Epithelial cell of prostate (primary cell): ENCODE data around the gene UGT8.

Source experiments
- DNase-seq: peaks from one replicate; pipeline ENCODE4 v3.0.0-alpha.2; 2011; ENCODE audit warnings: low read depth, low spot score
- H3K27ac ChIP-seq: fragments of 450-650 bp; 2 replicates; pipeline ENCODE4 v1.5.1; 2017; ENCODE audit warnings: mild to moderate bottlenecking

Gene UGT8

GRCh38 chr4:114677346-114677979 lies 78.9 kb downstream of the UGT8 start:
- no peak overlapping the region for H3K27ac ChIP-seq
- no peak for DNase-seq

GRCh38 chr4:114684462-114684861 lies 85.9 kb downstream of the UGT8 start:
- no peak for DNase-seq
- H3K27ac ChIP-seq: no peak overlapping the region

GRCh38 chr4:114688059-114688458 lies 89.5 kb downstream of the UGT8 start:
- no peak overlapping the region for H3K27ac ChIP-seq
- DNase-seq: no peak

- no peak overlapping the region for H3K27ac ChIP-seq
- DNase-seq: no peak
Measured at GRCh38 chr4:114690571-114690970, 92.0 kb downstream of the UGT8 start.

- no peak overlapping the region for H3K27ac ChIP-seq
- no peak for DNase-seq
Measured at GRCh38 chr4:114691865-114692264, 93.3 kb downstream of the UGT8 start.

- no peak overlapping the region for H3K27ac ChIP-seq
- DNase-seq: no peak
Measured at GRCh38 chr4:114692958-114693357, 94.4 kb downstream of the UGT8 start.

- no peak for DNase-seq
- H3K27ac ChIP-seq: no peak overlapping the region
Measured at GRCh38 chr4:114694770-114695169, 96.2 kb downstream of the UGT8 start.

- DNase-seq: no peak
- no peak overlapping the region for H3K27ac ChIP-seq
Measured at GRCh38 chr4:114698231-114698630, 99.6 kb downstream of the UGT8 start.

- DNase-seq: no peak
- no peak overlapping the region for H3K27ac ChIP-seq
Measured at GRCh38 chr4:114701491-114701890, 102.9 kb downstream of the UGT8 start.

- H3K27ac ChIP-seq: no peak overlapping the region
- no peak for DNase-seq
Measured at GRCh38 chr4:114717432-114717831, 118.8 kb downstream of the UGT8 start.

- DNase-seq: no peak
- no peak overlapping the region for H3K27ac ChIP-seq
Measured at GRCh38 chr4:114725066-114725465, 126.5 kb downstream of the UGT8 start.

GRCh38 chr4:114727461-114727860 lies 128.9 kb downstream of the UGT8 start:
- no peak for DNase-seq
- H3K27ac ChIP-seq: no peak overlapping the region
